ENCODE results near the gene HGFAC. TPM values are rescaled to one million over a fixed set of nuclear protein-coding genes. Genes with fewer than 3 reads are reported as not detected.

Gene HGFAC
- total RNA-seq, 1 experiment from 2014 or later, result 0.37 TPM

DNA sequence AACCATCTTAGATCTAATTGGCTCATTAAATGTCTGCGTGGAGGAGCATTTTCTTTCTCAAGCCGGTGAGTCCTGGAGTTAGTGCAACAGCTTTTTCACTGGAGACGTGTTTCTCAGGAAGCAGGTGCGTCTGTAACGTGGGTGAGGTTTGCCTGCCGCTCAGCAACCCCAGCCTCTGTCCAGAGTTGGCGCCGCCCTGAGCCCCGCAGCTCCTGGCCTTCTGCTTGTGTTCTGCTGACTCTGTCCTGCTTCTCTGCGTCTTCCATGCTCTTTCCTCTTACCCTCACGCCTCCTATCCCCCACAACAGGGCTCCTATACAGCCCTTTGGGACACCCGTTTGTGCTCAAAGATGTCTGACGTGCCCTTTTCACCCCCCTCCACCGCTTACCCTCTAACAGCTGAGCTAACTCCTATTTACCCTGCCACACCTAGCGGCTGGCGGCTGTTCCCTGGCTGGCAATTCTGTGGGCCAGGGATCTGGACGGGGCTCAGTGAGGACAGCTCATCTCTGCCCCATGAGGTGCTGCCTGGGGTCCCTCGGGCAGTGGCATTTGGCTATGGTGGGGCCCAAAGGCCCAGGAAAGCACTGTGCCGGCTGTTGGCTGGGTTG lies 40.1 kb downstream of the HGFAC start:
- Histone ChIP-seq H3K9ac (ENCODE audit: extremely low read depth, insufficient read length, low read length) (no peak overlapping the region), H3K23me2 (ENCODE audit: insufficient read length, low read depth, low read length, poor library complexity, severe bottlenecking) (peaks cover 4% of the 10 kb centered on the region), H4K91ac (ENCODE audit: insufficient read length, low read depth, low read length) (no peak overlapping the region), H3K4me2 (ENCODE audit: insufficient read depth, insufficient read length, low read length) (no peak overlapping the region), H2BK12ac (ENCODE audit: insufficient read length, low read depth, low read length) (no peak overlapping the region), H3K4me1 (ENCODE audit: insufficient read depth, low read length) (peaks cover 4% of the 10 kb centered on the region; the same call in 1 of the 2 replicates), H4K5ac (ENCODE audit: insufficient read length, low read depth, low read length) (no peak overlapping the region), H3K79me1 (ENCODE audit: insufficient read depth, low read depth, low read length, poor library complexity, severe bottlenecking) (no peaks in the 10 kb centered on the region), H2BK20ac (ENCODE audit: low read depth, low read length, poor library complexity, severe bottlenecking) (no peak overlapping the region), H3K9me3 (ENCODE audit: control insufficient read depth, low read depth, low read length) (no peaks in the 10 kb centered on the region), H2AK5ac (ENCODE audit: insufficient read length, low read length) (no peak overlapping the region), H3T11ph (ENCODE audit: low read length) (no peak overlapping the region), H3K56ac (ENCODE audit: insufficient read length, low read depth, low read length) (no peak overlapping the region), H2BK5ac (ENCODE audit: insufficient read length, low read length) (no peak overlapping the region), H2BK15ac (ENCODE audit: low read depth, low read length) (no peak overlapping the region), H3K14ac (ENCODE audit: insufficient read depth, low read length) (no peak overlapping the region), H4K20me1 (ENCODE audit: control insufficient read depth, insufficient read depth, insufficient read length) (no peaks in the 10 kb centered on the region), H3K27me3 (ENCODE audit: insufficient read depth, low read length) (peaks cover 4% of the 10 kb centered on the region; the same call in 1 of the 2 replicates), H3K27ac (ENCODE audit: insufficient read length, low read depth, low read length) (no peak overlapping the region), H3K23ac (ENCODE audit: insufficient read length, low read depth, low read length) (no peak overlapping the region), H2AFZ (ENCODE audit: low read length) (no peak overlapping the region), H3K18ac (ENCODE audit: insufficient read length, low read depth, low read length) (no peak overlapping the region), H4K8ac (replicated peaks; ENCODE audit: insufficient read length, low read depth, low read length) (no peak overlapping the region), H2BK120ac (ENCODE audit: low read depth, low read length, poor library complexity, severe bottlenecking) (no peak overlapping the region), H3K4ac (ENCODE audit: low read depth, low read length) (no peak overlapping the region), H3K79me2 (ENCODE audit: insufficient read depth, low read length) (no peaks in the 10 kb centered on the region)
- Mint-ChIP-seq H3K4me1 (peaks cover 25 to 40% of the 10 kb centered on the region in 2 experiments), H3K9me3 (no peaks in the 10 kb centered on the region), H3K27me3 (ENCODE audit: low read depth) (peaks cover 88% of the 10 kb centered on the region), H3K27ac (no peak overlapping the region), H3K4me3 (no peak overlapping the region; a peak in 1 of 5 replicates), H3K36me3 (ENCODE audit: insufficient read depth in 1 of 3, low read depth in 3 of 3) (no peaks in the 10 kb centered on the region)
- no CpG with 5 or more reads among the region's 19 CpGs for WGBS (ENCODE audit: extremely low coverage, insufficient read length, low lambda C conversion rate)
- TF ChIP-seq, protein P1, sequence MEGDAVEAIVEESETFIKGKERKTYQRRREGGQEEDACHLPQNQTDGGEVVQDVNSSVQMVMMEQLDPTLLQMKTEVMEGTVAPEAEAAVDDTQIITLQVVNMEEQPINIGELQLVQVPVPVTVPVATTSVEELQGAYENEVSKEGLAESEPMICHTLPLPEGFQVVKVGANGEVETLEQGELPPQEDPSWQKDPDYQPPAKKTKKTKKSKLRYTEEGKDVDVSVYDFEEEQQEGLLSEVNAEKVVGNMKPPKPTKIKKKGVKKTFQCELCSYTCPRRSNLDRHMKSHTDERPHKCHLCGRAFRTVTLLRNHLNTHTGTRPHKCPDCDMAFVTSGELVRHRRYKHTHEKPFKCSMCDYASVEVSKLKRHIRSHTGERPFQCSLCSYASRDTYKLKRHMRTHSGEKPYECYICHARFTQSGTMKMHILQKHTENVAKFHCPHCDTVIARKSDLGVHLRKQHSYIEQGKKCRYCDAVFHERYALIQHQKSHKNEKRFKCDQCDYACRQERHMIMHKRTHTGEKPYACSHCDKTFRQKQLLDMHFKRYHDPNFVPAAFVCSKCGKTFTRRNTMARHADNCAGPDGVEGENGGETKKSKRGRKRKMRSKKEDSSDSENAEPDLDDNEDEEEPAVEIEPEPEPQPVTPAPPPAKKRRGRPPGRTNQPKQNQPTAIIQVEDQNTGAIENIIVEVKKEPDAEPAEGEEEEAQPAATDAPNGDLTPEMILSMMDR (conservative IDR thresholded peaks at IDR 0.05), result no peak
- DNase-seq, result no peak

Data from H9 (cell line).